HepG2 (cell line): ENCODE results near the gene ANKRD6. TPM values are rescaled to one million over a fixed set of nuclear protein-coding genes. Genes with fewer than 3 reads are reported as not detected.

Source experiments
- ATAC-seq: fragments of 200-7000 bp; cut with Tn5 transposase; 3 replicates; pipeline ENCODE4 v1.9.1; 2020; ENCODE audit warnings: mild to moderate bottlenecking, moderate library complexity
- BruUV-seq: library from RNA; stranded (reverse); fragments of 400-500 nt; replicated peaks from 2 replicates; lab custom pipeline; 2021; lab: Mats Ljungman, UMichigan
- CTCF ChIA-PET: fragments of 300-600 bp; formaldehyde crosslinking; extraction: SDS; loops from one replicate; lab custom pipeline; 2021; ENCODE audit warnings: low total read pairs, inconsistent platforms, low intra/inter-chr PET ratio; lab: Yijun Ruan, JAX
- POLR2A ChIA-PET: fragments of 350-600 bp; sonication (Branson Sonifier 250); formaldehyde crosslinking; loops from one replicate; lab custom pipeline; 2020; ENCODE audit warnings: antibody characterized with exemption, inconsistent platforms; lab: Yijun Ruan, JAX
- DNase-seq: peaks from one replicate; pipeline ENCODE4 v3.0.0-alpha.2; 2015; ENCODE audit warnings: low spot score
- FAIRE-seq: peaks from 3 replicates; lab custom pipeline; 2011; peaks lifted over from hg19 to GRCh38; lab: Jason Lieb, UNC
- H2AFZ ChIP-seq: one replicate; pipeline ENCODE4 v1.6.1; 2011; ENCODE audit warnings: low read length, inconsistent platforms
- H3K27ac ChIP-seq: fragments of 300-600 bp; 3 replicates; pipeline ENCODE4 v1.8.0; 2011; ENCODE audit warnings: mixed run types, mild to moderate bottlenecking, mixed read lengths, low read length, inconsistent platforms; ENCODE audit not compliant: insufficient read depth; ENCODE audit errors: extremely low read length
- H3K27me3 ChIP-seq, 2 experiments: fragments of 200-600 bp in 1 of 2; 2 replicates in 1 of 2; 3 replicates in 1 of 2; pipeline versions ENCODE4 v1.6.0 to v1.8.0; 2011; ENCODE audit warnings: low read length in 2 of 2, mild to moderate bottlenecking in 2 of 2, moderate library complexity in 2 of 2, inconsistent platforms in 1 of 2; ENCODE audit not compliant: insufficient read depth in 2 of 2, control insufficient read depth in 1 of 2
- H3K36me3 ChIP-seq, 2 experiments: fragments of 200-600 bp in 1 of 2; replicated peaks in 1 of 2; 2 replicates in 1 of 2; 3 replicates in 1 of 2; pipeline versions ENCODE4 v1.5.1 to v1.8.0; 2011; ENCODE audit warnings: low read length in 2 of 2, inconsistent platforms in 1 of 2; ENCODE audit not compliant: insufficient read depth in 2 of 2, control insufficient read depth in 1 of 2
- H3K4me1 ChIP-seq: 2 replicates; pipeline ENCODE4 v1.5.1; 2012; ENCODE audit warnings: low read length, inconsistent platforms; ENCODE audit not compliant: insufficient read depth
- H3K4me2 ChIP-seq: 2 replicates; pipeline ENCODE4 v1.6.0; 2011; ENCODE audit warnings: low read depth, low read length, inconsistent platforms
- H3K4me3 ChIP-seq, 3 experiments: fragments of 200-600 bp in 1 of 3; sonication (generic), shearing (Covaris generic) in 1 of 3; replicated peaks in 1 of 3; 2 replicates each; pipeline ENCODE4 v1.5.1; 2011 to 2016; ENCODE audit warnings: low read length in 3 of 3, inconsistent platforms in 2 of 3, low read depth in 2 of 3, mild to moderate bottlenecking in 2 of 3, control low read depth in 1 of 3, mixed read lengths in 1 of 3; ENCODE audit not compliant: insufficient read depth in 1 of 3
- H3K79me2 ChIP-seq: one replicate; pipeline ENCODE4 v1.6.1; 2011; ENCODE audit warnings: low read length, inconsistent platforms; ENCODE audit not compliant: insufficient read depth
- H3K9ac ChIP-seq: 2 replicates; pipeline ENCODE4 v1.6.0; 2011; ENCODE audit warnings: mild to moderate bottlenecking, low read depth, low read length, inconsistent platforms; ENCODE audit not compliant: insufficient read depth
- H3K9me3 ChIP-seq: 2 replicates; pipeline ENCODE4 v1.5.1; 2012; ENCODE audit warnings: mild to moderate bottlenecking, low read length
- H4K20me1 ChIP-seq: 2 replicates; pipeline ENCODE4 v1.6.0; 2011; ENCODE audit warnings: inconsistent platforms, mild to moderate bottlenecking, low read length, moderate library complexity; ENCODE audit not compliant: insufficient read depth
- DPF2 ChIP-seq: sonication (generic); formaldehyde crosslinking; IDR thresholded peaks from 2 replicates; pipeline ENCODE4 v1.4.0; 2020; ENCODE audit warnings: mild to moderate bottlenecking, low read depth, missing genetic modification reagents, borderline replicate concordance
- DR1 ChIP-seq: sonication (generic); formaldehyde crosslinking; IDR thresholded peaks from 2 replicates; pipeline ENCODE4 v1.8.0; 2021; ENCODE audit warnings: mild to moderate bottlenecking, missing genetic modification reagents, inconsistent platforms
- FOXO4 ChIP-seq: sonication (generic); formaldehyde crosslinking; conservative IDR thresholded peaks from 2 replicates; pipeline ENCODE4 v1.8.1; 2023; ENCODE audit warnings: missing genetic modification reagents
- NCOA2 ChIP-seq: sonication (generic); formaldehyde crosslinking; IDR thresholded peaks from 2 replicates; pipeline ENCODE4 v1.8.0; 2022; ENCODE audit warnings: inconsistent platforms
- RAD51 ChIP-seq: fragments of 450-650 bp; IDR thresholded peaks from 2 replicates; pipeline ENCODE4 v1.6.1; 2016; ENCODE audit warnings: borderline replicate concordance
- SETDB1 ChIP-seq: sonication (generic); formaldehyde crosslinking; IDR thresholded peaks from 2 replicates; pipeline ENCODE4 v1.5.1; 2020; ENCODE audit warnings: missing genetic modification reagents, mild to moderate bottlenecking, borderline replicate concordance
- SP2 ChIP-seq: sonication (generic); formaldehyde crosslinking; IDR thresholded peaks from 2 replicates; pipeline ENCODE4 v1.5.1; 2020; ENCODE audit warnings: mild to moderate bottlenecking, missing genetic modification reagents
- SRSF1 ChIP-seq: fragments of 200-400 bp; formaldehyde crosslinking; optimal IDR thresholded peaks from 2 replicates; pipeline ENCODE3; 2017; ENCODE audit warnings: mild to moderate bottlenecking, low read depth, low read length, moderate library complexity
- ZBTB39 ChIP-seq: sonication (generic); formaldehyde crosslinking; IDR thresholded peaks from 2 replicates; pipeline ENCODE4 v1.5.0; 2020; ENCODE audit warnings: missing genetic modification reagents
- ZFP91 ChIP-seq: sonication (generic); formaldehyde crosslinking; IDR thresholded peaks from 2 replicates; pipeline ENCODE4 v1.9.0; 2022; ENCODE audit warnings: missing genetic modification reagents, mild to moderate bottlenecking, borderline replicate concordance
- ZNF3 ChIP-seq: IDR thresholded peaks from 2 replicates; pipeline ENCODE4 v1.7.0; 2017; ENCODE audit warnings: inconsistent platforms
- ZNF367 ChIP-seq: sonication (generic); formaldehyde crosslinking; IDR thresholded peaks from 2 replicates; pipeline ENCODE4 v1.4.0; 2020; ENCODE audit warnings: missing genetic modification reagents, borderline replicate concordance
- ZNF597 ChIP-seq: sonication (generic); formaldehyde crosslinking; IDR thresholded peaks from 2 replicates; pipeline ENCODE4 v1.5.0; 2020; ENCODE audit warnings: missing genetic modification reagents
- ZNF75D ChIP-seq: sonication (generic); formaldehyde crosslinking; IDR thresholded peaks from 2 replicates; pipeline ENCODE4 v1.8.1; 2023; ENCODE audit warnings: missing genetic modification reagents, mild to moderate bottlenecking, borderline replicate concordance
- ZNF784 ChIP-seq: sonication (generic); formaldehyde crosslinking; IDR thresholded peaks from 2 replicates; pipeline ENCODE4 v1.5.1; 2020; ENCODE audit warnings: missing genetic modification reagents, mild to moderate bottlenecking, borderline replicate concordance
- WGBS: methylation state at CpG from one replicate; pipeline ENCODE4 v1.1.6; 2017; ENCODE audit warnings: low lambda C conversion rate; 5-methylcytosine and 5-hydroxymethylcytosine counted together
- in situ Hi-C: cut with HindIII; loops from 2 replicates; pipeline ENCODE4 v1.10.0; 2017; ENCODE audit warnings: low pct_unique_long_range_greater_than_20kb; ENCODE audit not compliant: extremely low pct_ligation_motif_present
- intact Hi-C: fragments of 100-400 bp; cut with micrococcal nuclease; formaldehyde crosslinking; loops from one replicate; pipeline ENCODE4 v1.10.0; 2022; ENCODE audit not compliant: unreplicated experiment
- polyA plus RNA-seq, 8 experiments: library from polyadenylated mRNA; depleted of rRNA in 3 of 8; stranded (reverse) in 7 of 8; unstranded in 1 of 8; fragments of >200 nt; fragmentation: Illumina TruSeq in 4 of 8; extraction: Trizol in 4 of 8; gene quantifications; 2 replicates each; pipeline versions ENCODE4 v1.2.1 to v1.2.3, GENCODE V29; 2011 to 2016; ENCODE audit warnings: low read depth in 4 of 8, missing spikeins in 1 of 8, mixed read lengths in 1 of 8; ENCODE audit not compliant: insufficient read depth in 1 of 8
- total RNA-seq, 5 experiments: library from RNA; depleted of rRNA; stranded (reverse); fragments of >200 nt; fragmentation: Illumina TruSeq; extraction: Trizol; gene quantifications; 2 replicates each; pipeline ENCODE4 v1.2.3, GENCODE V29; 2016; ENCODE audit warnings: low read depth in 1 of 5

The ANKRD6 gene
- total and polyA plus RNA-seq, 2 of the 13 experiments (the other 11 are each of a cell fraction or from before 2014, with no cell fraction given): 0.18 to 0.36 TPM

GRCh38 chr6:89433252-89434149 is 549 bp downstream of the ANKRD6 start:
- Histone ChIP-seq H3K4me1 (peaks cover 7% of the 10 kb centered on the region; the same call in 1 of the 2 replicates), H3K36me3 (no peaks in the 10 kb centered on the region), H3K27ac (no peak overlapping the region), H3K27me3 (peaks cover 4 to 12% of the 10 kb centered on the region in 2 experiments; a peak in 3 of 5 replicates), H4K20me1 (no peaks in the 10 kb centered on the region), H3K79me2 (no peaks in the 10 kb centered on the region), H2AFZ (no peak overlapping the region), H3K4me3 (peak overlapping the region; percentile 48 to 74 (median 58)), H3K9me3 (no peaks in the 10 kb centered on the region), H3K4me2 (peak overlapping the region; percentile 74), H3K9ac (no peak overlapping the region)
- ChIA-PET POLR2A (no interaction called here), CTCF (interaction anchor here (1.0 to 3.9 kb wide), 2 partner anchors 61 to 177 kb away, joined by 3 to 42 read pairs; no protein-coding TSS in a partner anchor)
- DNase-seq (no peak), ATAC-seq (peak; percentile 33), FAIRE-seq (no peak)
- BruUV-seq: no TSS peak
- in situ Hi-C loops (loop anchor here (5.0 kb wide), 1 partner anchor 179 kb away; no protein-coding TSS in a partner anchor), intact Hi-C loops (loop anchor here (1.0 to 5.0 kb wide), 2 partner anchors 164 to 177 kb away; no protein-coding TSS in a partner anchor)
- 6% methylated on average over 15 of the region's 80 CpGs for WGBS
- TF ChIP-seq NCOA2 (CRISPR knock-in tag): no peak
- TF ChIP-seq RAD51: peak; percentile 37; the same call in 1 of the 2 replicates
- TF ChIP-seq ZBTB39: no peak
- TF ChIP-seq ZNF597: no peak
- TF ChIP-seq SRSF1: no peak
- no peak for TF ChIP-seq ZNF784
- TF ChIP-seq SETDB1 (CRISPR knock-in tag): no peak
- TF ChIP-seq SP2: no peak
- no peak for TF ChIP-seq ZNF75D (CRISPR knock-in tag)
- no peak for TF ChIP-seq DPF2 (CRISPR knock-in tag)
- no peak for TF ChIP-seq FOXO4 (CRISPR knock-in tag)
- TF ChIP-seq DR1 (CRISPR knock-in tag): no peak
- no peak for TF ChIP-seq ZNF3 (CRISPR knock-in tag)
- TF ChIP-seq ZFP91 (CRISPR knock-in tag): peak; percentile 22; the same call in 1 of the 2 replicates
- no peak for TF ChIP-seq ZNF367 (CRISPR knock-in tag)
